GM13976 (cell line): Measurements from ENCODE around the gene CXCL17.

Source experiments
- DNase-seq: peaks from one replicate; pipeline ENCODE4 v3.0.0; 2012; ENCODE audit warnings: low spot score
- in situ Hi-C: fragments of 300-500 bp; cut with MboI; formaldehyde crosslinking; loops from one replicate; pipeline ENCODE4 v1.12.0; 2022; ENCODE audit warnings: low sequenced_read_pairs, mixed read lengths, inconsistent platforms; ENCODE audit not compliant: unreplicated experiment
- TF ChIP-seq, protein P1 (sequence below): IDR thresholded peaks from 2 replicates; pipeline ENCODE4 v1.5.1; 2012; ENCODE audit warnings: borderline replicate concordance, mild to moderate bottlenecking; ENCODE audit not compliant: insufficient read depth; ENCODE audit errors: extremely low read depth, missing control alignments, control extremely low read depth

The CXCL17 gene

DNA sequence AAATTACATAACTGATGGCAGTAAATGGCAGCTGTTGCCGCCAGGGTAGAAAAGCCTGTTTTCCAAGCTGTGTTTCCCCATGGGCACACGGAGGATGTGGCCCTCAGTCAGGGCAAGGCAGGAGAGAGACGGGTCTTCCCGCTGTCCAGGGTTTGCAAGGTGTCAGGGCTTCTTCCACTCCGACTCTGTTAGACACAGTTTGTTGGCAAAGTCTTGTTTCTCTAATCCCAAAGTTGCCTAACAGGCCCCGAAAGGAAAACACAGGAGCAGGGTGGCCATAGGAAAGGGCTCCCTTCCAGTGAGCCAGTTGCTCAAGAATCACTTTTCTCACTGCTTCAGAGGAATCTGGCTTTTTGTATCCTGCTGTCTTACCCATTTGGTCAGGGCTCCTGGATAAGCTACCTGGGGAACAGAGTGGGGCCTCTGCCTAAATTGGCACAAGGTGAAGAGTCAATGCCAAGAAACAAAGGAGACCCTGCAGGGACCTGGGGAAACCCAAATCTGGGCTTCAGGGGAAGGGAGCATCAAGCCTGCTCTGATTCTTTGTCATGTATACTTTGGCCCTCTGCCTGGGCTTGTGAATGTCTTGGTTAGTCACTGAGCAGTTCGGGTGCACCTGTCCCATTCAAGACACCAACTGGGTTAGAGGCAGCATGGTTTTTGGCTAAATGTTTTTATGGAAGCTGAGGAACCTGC lies 29.0 kb upstream of the CXCL17 start:
- TF ChIP-seq, protein P1, sequence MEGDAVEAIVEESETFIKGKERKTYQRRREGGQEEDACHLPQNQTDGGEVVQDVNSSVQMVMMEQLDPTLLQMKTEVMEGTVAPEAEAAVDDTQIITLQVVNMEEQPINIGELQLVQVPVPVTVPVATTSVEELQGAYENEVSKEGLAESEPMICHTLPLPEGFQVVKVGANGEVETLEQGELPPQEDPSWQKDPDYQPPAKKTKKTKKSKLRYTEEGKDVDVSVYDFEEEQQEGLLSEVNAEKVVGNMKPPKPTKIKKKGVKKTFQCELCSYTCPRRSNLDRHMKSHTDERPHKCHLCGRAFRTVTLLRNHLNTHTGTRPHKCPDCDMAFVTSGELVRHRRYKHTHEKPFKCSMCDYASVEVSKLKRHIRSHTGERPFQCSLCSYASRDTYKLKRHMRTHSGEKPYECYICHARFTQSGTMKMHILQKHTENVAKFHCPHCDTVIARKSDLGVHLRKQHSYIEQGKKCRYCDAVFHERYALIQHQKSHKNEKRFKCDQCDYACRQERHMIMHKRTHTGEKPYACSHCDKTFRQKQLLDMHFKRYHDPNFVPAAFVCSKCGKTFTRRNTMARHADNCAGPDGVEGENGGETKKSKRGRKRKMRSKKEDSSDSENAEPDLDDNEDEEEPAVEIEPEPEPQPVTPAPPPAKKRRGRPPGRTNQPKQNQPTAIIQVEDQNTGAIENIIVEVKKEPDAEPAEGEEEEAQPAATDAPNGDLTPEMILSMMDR, result no peak
- in situ Hi-C loops, result no loop called here
- DNase-seq, result no peak

DNA sequence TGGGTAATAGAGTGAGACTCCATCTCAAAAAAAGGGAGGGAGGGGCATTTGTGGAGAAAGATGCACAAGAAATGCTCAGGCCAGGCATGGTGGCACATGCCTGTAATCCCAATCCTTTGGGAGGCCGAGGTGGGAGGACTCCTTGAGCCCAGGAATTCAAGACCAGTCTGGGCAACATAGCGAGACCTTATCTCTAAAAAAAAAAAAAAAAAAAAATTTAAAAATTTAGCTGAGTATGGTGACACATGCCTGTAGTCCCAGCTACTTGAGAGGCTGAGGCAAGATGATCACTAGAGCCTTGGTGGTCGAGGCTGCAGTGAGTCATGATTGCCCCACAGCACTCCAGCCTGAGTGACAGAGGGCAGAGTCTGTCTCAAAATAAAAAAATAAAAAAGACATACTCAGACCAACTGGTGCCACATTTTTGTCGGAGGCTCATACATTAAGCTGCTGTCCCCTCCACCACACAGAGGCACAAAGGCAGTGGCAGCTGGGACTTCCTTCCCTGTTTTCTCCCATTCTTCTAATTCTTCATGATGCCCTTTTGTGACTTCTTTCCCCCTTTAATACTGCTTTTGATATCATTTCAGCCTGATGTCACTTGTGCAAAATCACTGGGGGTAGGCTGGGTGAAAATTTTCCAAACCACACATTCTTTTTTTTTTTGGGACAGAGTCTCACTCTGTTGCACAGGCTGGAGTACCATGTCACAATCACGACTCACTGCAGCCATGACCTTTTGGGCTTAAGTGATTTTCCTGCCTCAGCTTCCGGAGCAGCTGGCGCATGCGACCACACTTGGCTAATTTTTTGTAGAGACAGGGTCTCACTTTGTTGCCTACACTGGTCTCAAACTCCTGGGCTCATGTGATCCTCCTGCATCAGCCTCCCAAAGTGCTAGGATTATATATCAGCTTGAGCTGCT lies 26.8 kb upstream of the CXCL17 start:
- DNase-seq, result no peak
- TF ChIP-seq, protein P1, result no peak
- in situ Hi-C loops, result no loop called here

DNA sequence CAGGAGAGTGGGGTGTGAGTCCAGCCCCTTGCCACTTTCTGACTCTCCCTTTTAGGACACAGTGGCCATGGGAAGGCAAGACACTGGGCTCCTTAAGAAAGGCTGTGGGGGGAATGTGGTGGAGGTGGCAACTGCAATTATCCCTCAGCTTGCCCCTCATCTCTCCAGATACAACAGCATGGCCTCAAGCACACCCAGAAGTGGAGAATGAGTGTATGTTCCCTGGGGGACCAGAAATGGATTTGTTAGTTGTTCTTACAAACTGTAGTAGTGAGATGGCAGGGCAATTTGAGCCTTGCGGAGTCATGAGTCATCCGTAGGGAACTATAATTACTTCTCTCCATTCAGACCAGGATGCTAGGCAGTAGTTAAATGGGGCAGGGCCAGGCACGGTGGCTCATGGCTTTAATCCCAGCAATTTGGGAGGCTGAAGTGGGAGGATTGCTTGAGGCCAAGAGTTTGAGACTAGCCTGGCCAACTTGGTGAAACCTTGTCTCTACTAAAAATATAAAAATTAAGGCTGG lies 25.6 kb upstream of the CXCL17 start:
- TF ChIP-seq, protein P1, result no peak
- no peak for DNase-seq
- in situ Hi-C loops, result no loop called here

DNA sequence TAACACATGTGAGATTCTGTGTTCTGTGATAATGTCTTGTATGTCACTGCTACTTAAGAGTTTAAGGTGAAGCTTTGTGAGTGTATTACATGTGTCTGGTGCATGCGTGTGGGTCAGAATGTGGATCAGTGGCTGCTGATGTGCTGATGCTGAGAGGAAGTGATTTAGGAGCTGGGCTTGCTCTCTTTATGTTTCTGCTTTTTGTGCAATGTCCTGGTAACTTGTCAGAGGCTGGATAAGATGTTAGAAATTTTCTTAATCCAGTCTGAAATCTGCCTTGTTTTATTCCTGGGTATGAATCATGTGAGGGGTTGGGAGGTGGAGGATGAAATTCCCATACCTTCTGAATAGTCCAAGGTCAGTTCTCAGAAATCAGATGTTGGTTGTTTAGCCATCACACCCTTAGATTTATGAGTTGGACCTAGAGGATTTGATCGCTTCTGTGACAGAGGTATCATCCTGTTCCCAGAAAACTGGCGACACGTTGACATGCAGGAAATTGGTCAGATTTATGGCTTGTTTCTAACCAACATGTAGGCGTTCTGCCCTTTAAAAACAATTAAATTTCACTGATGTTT lies 24.5 kb upstream of the CXCL17 start:
- in situ Hi-C loops, result no loop called here
- DNase-seq, result peak; percentile 27
- TF ChIP-seq, protein P1, result no peak

DNA sequence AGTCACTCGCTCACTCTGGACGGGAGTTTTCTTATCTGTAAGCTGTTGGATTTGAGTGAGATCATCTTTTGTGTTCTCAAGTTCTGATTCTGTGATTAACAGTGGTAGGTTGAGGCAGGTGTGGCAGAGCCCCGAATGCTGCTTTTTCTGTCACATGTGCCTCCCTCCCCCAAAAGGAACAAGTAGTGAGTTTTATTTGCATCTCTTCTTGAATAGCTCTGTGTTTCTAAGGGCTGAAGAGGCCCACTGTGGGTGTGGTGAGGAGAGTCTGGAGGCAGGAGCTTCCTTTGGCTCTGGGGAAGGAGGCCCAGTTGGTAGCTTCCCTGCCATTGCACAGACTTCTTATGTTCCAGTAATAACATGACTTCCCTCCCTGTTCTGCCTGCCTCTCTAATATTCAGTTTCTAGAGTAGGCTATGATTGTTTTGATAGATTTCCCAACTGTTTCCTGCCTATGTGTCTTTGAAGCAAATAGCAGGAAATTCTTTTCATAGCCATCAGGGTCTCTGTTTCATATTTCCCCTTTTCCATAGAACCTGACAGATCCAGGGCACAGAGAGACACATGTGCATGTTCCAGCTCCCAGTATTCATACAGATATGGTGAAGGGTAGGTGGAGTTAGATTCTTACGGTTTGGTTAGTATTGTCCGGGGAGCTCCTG lies 23.9 kb upstream of the CXCL17 start:
- DNase-seq, result peak; percentile 31
- TF ChIP-seq, protein P1, result no peak
- in situ Hi-C loops, result no loop called here

DNA sequence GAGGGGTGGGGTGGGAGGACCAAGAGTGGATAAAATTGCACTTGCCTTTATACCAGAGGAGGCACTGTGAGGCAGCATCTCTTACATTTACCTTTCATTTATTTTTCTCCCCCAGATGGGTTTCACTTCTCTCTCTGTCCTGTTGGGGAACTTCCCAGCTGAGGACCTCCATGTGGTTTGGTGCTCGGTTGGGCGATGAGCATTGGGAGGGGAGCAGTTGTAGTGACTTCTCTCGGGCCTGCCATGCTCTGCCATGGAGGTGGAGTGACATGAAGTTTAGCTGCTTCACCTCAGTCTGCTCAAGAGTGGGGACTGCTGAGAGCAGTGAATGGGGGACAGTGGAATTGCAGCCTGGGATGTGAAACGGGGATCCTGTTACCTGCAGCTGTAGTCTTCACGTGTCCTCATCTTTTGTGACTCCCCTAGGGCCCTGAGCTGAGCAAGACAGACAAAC lies 23.1 kb upstream of the CXCL17 start:
- DNase-seq, result peak; percentile 83
- in situ Hi-C loops, result no loop called here
- TF ChIP-seq, protein P1, result peak; percentile 34
